Endothelial cell of umbilical vein (primary cell): ENCODE data around the gene UNC5A. TPM values are rescaled to one million over a fixed set of nuclear protein-coding genes. Genes with fewer than 3 reads are reported as not detected.

ENCODE experiments used
- BruUV-seq: library from RNA; stranded (reverse); fragments of 400-500 nt; replicated peaks from 2 replicates; lab custom pipeline; 2021; lab: Mats Ljungman, UMichigan
- CTCF ChIA-PET: fragments of 300-600, 350-600 bp; sonication (Branson Sonifier 250); formaldehyde crosslinking; loops from one replicate; lab custom pipeline; 2021; ENCODE audit warnings: antibody characterized with exemption, inconsistent platforms; lab: Charles Lee
- POLR2A ChIA-PET: fragments of 300-600, 350-600 bp; sonication (Branson Sonifier 250); formaldehyde crosslinking; loops from one replicate; lab custom pipeline; 2021; ENCODE audit warnings: antibody characterized with exemption, inconsistent platforms; lab: Charles Lee
- DNase-seq: peaks from one replicate; pipeline ENCODE4 v3.0.0-alpha.2; 2011; ENCODE audit warnings: low read depth, low spot score
- FAIRE-seq: peaks from 2 replicates; lab custom pipeline; 2011; peaks lifted over from hg19 to GRCh38; lab: Jason Lieb, UNC
- H2AFZ ChIP-seq: 2 replicates; pipeline ENCODE4 v1.6.0; 2012; ENCODE audit warnings: low read depth, low read length, control low read depth, inconsistent platforms
- H3K27ac ChIP-seq: 2 replicates; pipeline ENCODE4 v1.5.1; 2011; ENCODE audit warnings: low read depth, mild to moderate bottlenecking, control low read depth, low read length, moderate library complexity; ENCODE audit not compliant: insufficient read depth
- H3K27me3 ChIP-seq, 2 experiments: 2 replicates each; pipeline versions ENCODE4 v1.6.0 to v1.6.1; 2011; ENCODE audit warnings: low read length in 2 of 2, mixed read lengths in 1 of 2; ENCODE audit not compliant: control insufficient read depth in 2 of 2, insufficient read depth in 2 of 2
- H3K36me3 ChIP-seq, 2 experiments: 2 replicates in 1 of 2; 3 replicates in 1 of 2; pipeline ENCODE4 v1.5.1; 2011; ENCODE audit warnings: low read length in 2 of 2, mild to moderate bottlenecking in 1 of 2, moderate library complexity in 1 of 2; ENCODE audit not compliant: control insufficient read depth in 2 of 2, insufficient read depth in 2 of 2; ENCODE audit errors: extremely low read depth in 1 of 2
- H3K4me1 ChIP-seq: 3 replicates; pipeline ENCODE4 v1.5.1; 2011; ENCODE audit warnings: mild to moderate bottlenecking, low read length; ENCODE audit not compliant: control insufficient read depth, insufficient read depth; ENCODE audit errors: extremely low read depth
- H3K4me2 ChIP-seq: 2 replicates; pipeline ENCODE4 v1.6.1; 2011; ENCODE audit warnings: low read length, control low read depth, mixed read lengths; ENCODE audit not compliant: insufficient read depth
- H3K4me3 ChIP-seq, 3 experiments: fragments of 200-600 bp in 1 of 3; sonication (generic), shearing (Covaris generic) in 1 of 3; replicated peaks in 1 of 3; 2 replicates each; pipeline ENCODE4 v1.5.1; 2011 to 2016; ENCODE audit warnings: control low read depth in 3 of 3, low read length in 3 of 3, mild to moderate bottlenecking in 2 of 3, inconsistent platforms in 1 of 3, low read depth in 1 of 3, moderate library complexity in 1 of 3; ENCODE audit not compliant: insufficient read depth in 1 of 3
- H3K79me2 ChIP-seq: 2 replicates; pipeline ENCODE4 v1.6.0; 2012; ENCODE audit warnings: low read length, inconsistent platforms; ENCODE audit not compliant: control insufficient read depth, insufficient read depth
- H3K9ac ChIP-seq: replicated peaks from 2 replicates; pipeline ENCODE3; 2011; ENCODE audit warnings: low read length, control low read depth; ENCODE audit not compliant: insufficient read depth; ENCODE audit errors: extremely low read depth
- H3K9me1 ChIP-seq: replicated peaks from 3 replicates; pipeline ENCODE4 v1.6.0; 2011; ENCODE audit warnings: mild to moderate bottlenecking, low read length; ENCODE audit not compliant: control insufficient read depth, insufficient read depth; ENCODE audit errors: extremely low read depth
- H3K9me3 ChIP-seq: replicated peaks from 2 replicates; pipeline ENCODE4 v1.5.1; 2012; ENCODE audit warnings: low read length, inconsistent platforms; ENCODE audit not compliant: control insufficient read depth, insufficient read depth
- H4K20me1 ChIP-seq: replicated peaks from 2 replicates; pipeline ENCODE3; 2011; ENCODE audit warnings: mild to moderate bottlenecking, low read length; ENCODE audit not compliant: control insufficient read depth, insufficient read depth; ENCODE audit errors: extremely low read depth
- CTCF ChIP-seq, 2 donors: IDR thresholded peaks; 1 replicate in 1 of 2; 2 replicates in 1 of 2; pipeline ENCODE4 v1.5.1; 2011; ENCODE audit warnings: low read length in 2 of 2, mild to moderate bottlenecking in 2 of 2, moderate library complexity in 2 of 2, control low read depth in 1 of 2, inconsistent platforms in 1 of 2, low read depth in 1 of 2; ENCODE audit not compliant: insufficient read depth in 1 of 2; ENCODE audit errors: extremely low read depth in 1 of 2
- EZH2 ChIP-seq: IDR thresholded peaks from 2 replicates; pipeline ENCODE4 v1.6.1; 2012; ENCODE audit warnings: borderline replicate concordance, low read depth, mild to moderate bottlenecking, moderate library complexity, low read length, inconsistent platforms; ENCODE audit not compliant: severe bottlenecking
- FOS ChIP-seq: IDR thresholded peaks from 2 replicates; pipeline ENCODE4 v1.6.1; 2011; ENCODE audit warnings: mild to moderate bottlenecking, low read length, moderate library complexity, borderline replicate concordance; ENCODE audit not compliant: insufficient read depth
- GATA2 ChIP-seq: IDR thresholded peaks from 2 replicates; pipeline ENCODE4 v1.7.0; 2011; ENCODE audit warnings: low read depth, mild to moderate bottlenecking, moderate library complexity, mixed read lengths, low read length; ENCODE audit not compliant: insufficient read length, insufficient read depth
- JUN ChIP-seq: IDR thresholded peaks from 2 replicates; pipeline ENCODE4 v1.6.1; 2011; ENCODE audit warnings: borderline replicate concordance, low read depth; ENCODE audit not compliant: insufficient read length, insufficient read depth
- MAX ChIP-seq: IDR thresholded peaks from 2 replicates; pipeline ENCODE4 v1.6.1; 2011; ENCODE audit not compliant: insufficient read depth, insufficient read length
- MYC ChIP-seq: IDR thresholded peaks from one replicate; pipeline ENCODE4 v1.6.1; 2011; ENCODE audit warnings: mild to moderate bottlenecking, low read depth, low read length
- POLR2A ChIP-seq: IDR thresholded peaks from 2 replicates; pipeline ENCODE4 v1.6.1; 2012; ENCODE audit warnings: low read depth, mild to moderate bottlenecking, control low read depth, low read length
- POLR2AphosphoS5 ChIP-seq: IDR thresholded peaks from 2 replicates; pipeline ENCODE4 v1.6.1; 2012; ENCODE audit warnings: low read depth, mild to moderate bottlenecking, control low read depth, low read length, moderate library complexity; ENCODE audit not compliant: insufficient read depth
- dilution Hi-C: fragments of 300-500 bp; cut with MboI; formaldehyde crosslinking; loops from one replicate; pipeline ENCODE4 v1.15.0; 2019; ENCODE audit warnings: low sequenced_read_pairs; ENCODE audit not compliant: extremely low pct_ligation_motif_present
- intact Hi-C: fragments of 100-400 bp; cut with micrococcal nuclease; formaldehyde crosslinking; loops from one replicate; pipeline ENCODE4 v1.10.0; 2022
- polyA plus RNA-seq, 4 experiments: library from polyadenylated mRNA; depleted of rRNA in 3 of 4; stranded (reverse) in 3 of 4; unstranded in 1 of 4; fragments of >200 nt; gene quantifications; 2 replicates each; pipeline versions ENCODE4 v1.2.1 to v1.2.3, GENCODE V29; 2011 to 2012; ENCODE audit warnings: missing spikeins in 1 of 4
- total RNA-seq: library from RNA; stranded (reverse); gene quantifications from 2 replicates; pipeline ENCODE4 v1.2.3, GENCODE V29; 2021

The UNC5A gene
- total and polyA plus RNA-seq, 2 donors (not counting 3 experiments of a cell fraction or from before 2014, with no cell fraction given), result 0.08 to 0.22 TPM

- H3K27ac ChIP-seq, result no peak overlapping the region
- no peak overlapping the region for H3K4me3 ChIP-seq
- H3K9me1 ChIP-seq, result no peaks in the 10 kb centered on the region
- H3K4me2 ChIP-seq, result no peak overlapping the region
- no peaks in the 10 kb centered on the region for H3K9me3 ChIP-seq
- no peak overlapping the region for H3K9ac ChIP-seq
- FAIRE-seq, result no peak
- ChIA-PET POLR2A (no interaction called here), CTCF (no interaction called here)
- TF ChIP-seq MYC, result no peak
- TF ChIP-seq POLR2AphosphoS5, result no peak
- no peak for TF ChIP-seq JUN
- no peak for TF ChIP-seq MAX
- TF ChIP-seq FOS, result no peak
- no peak for TF ChIP-seq CTCF (IDR thresholded peaks at IDR 0.05; ENCODE audit: extremely low read depth in 1 of 2, insufficient read depth in 1 of 2, low read depth in 1 of 2, low read length in 2 of 2)
- TF ChIP-seq EZH2, result no peak
- no peak for TF ChIP-seq POLR2A
- no peak for TF ChIP-seq GATA2
- H4K20me1 ChIP-seq, result no peaks in the 10 kb centered on the region
- no peaks in the 10 kb centered on the region for H3K79me2 ChIP-seq
- no TSS peak for BruUV-seq
- H3K4me1 ChIP-seq, result no peaks in the 10 kb centered on the region
- no peaks in the 10 kb centered on the region for H3K36me3 ChIP-seq
- H3K27me3 ChIP-seq, result peaks cover 0 to 2% of the 10 kb centered on the region in 2 experiments
- dilution Hi-C loops (no loop called here), intact Hi-C loops (no loop called here)
- no peak for DNase-seq
- no peak overlapping the region for H2AFZ ChIP-seq
Measured at GRCh38 chr5:176799488-176799887, 10.9 kb upstream of the UNC5A start.
